ENCODE measurements around the gene DOCK10. TPM values are rescaled to one million over a fixed set of nuclear protein-coding genes. Genes with fewer than 3 reads are reported as not detected.

DOCK10 gene
- total RNA-seq, 1 donor from 2014 or later = 1.1 TPM

- Histone ChIP-seq H3K36me3 (ENCODE audit: control insufficient read depth, insufficient read depth, low read length) (no peaks in the 10 kb centered on the region), H3K4me3 (ENCODE audit: low read depth, low read length) (no peak overlapping the region), H3K27me3 (ENCODE audit: control insufficient read depth, insufficient read depth, low read length) (no peaks in the 10 kb centered on the region)
- peak; percentile 68 for FAIRE-seq
- TF ChIP-seq CTCF (IDR thresholded peaks at IDR 0.05; ENCODE audit: insufficient read depth, low read length, severe bottlenecking) = no peak
- DNase-seq (ENCODE audit: low read depth) = peak; percentile 93
Observed at GRCh38 chr2:224927646-224928173, 114.6 kb downstream of the DOCK10 start.

- H3K36me3 ChIP-seq (ENCODE audit: control insufficient read depth, insufficient read depth, low read length) = no peaks in the 10 kb centered on the region
- DNase-seq (ENCODE audit: low read depth) = peak; percentile 5
- peak; percentile 13 for FAIRE-seq
- H3K4me3 ChIP-seq (ENCODE audit: low read depth, low read length) = no peak overlapping the region
- H3K27me3 ChIP-seq (ENCODE audit: control insufficient read depth, insufficient read depth, low read length) = no peaks in the 10 kb centered on the region
- TF ChIP-seq CTCF (IDR thresholded peaks at IDR 0.05; ENCODE audit: insufficient read depth, low read length, severe bottlenecking) = no peak
Observed at GRCh38 chr2:224927011-224927410, 115.3 kb downstream of the DOCK10 start.

GRCh38 chr2:224925810-224926100, 116.5 kb downstream of the DOCK10 start:
- TF ChIP-seq CTCF (IDR thresholded peaks at IDR 0.05; ENCODE audit: insufficient read depth, low read length, severe bottlenecking) = no peak
- FAIRE-seq = no peak
- Histone ChIP-seq H3K27me3 (ENCODE audit: control insufficient read depth, insufficient read depth, low read length) (no peaks in the 10 kb centered on the region), H3K4me3 (ENCODE audit: low read depth, low read length) (no peak overlapping the region), H3K36me3 (ENCODE audit: control insufficient read depth, insufficient read depth, low read length) (no peaks in the 10 kb centered on the region)
- peak; percentile 54 for DNase-seq (ENCODE audit: low read depth)

- DNase-seq (ENCODE audit: low read depth) (no peak), FAIRE-seq (no peak)
- no peak for TF ChIP-seq CTCF (IDR thresholded peaks at IDR 0.05; ENCODE audit: insufficient read depth, low read length, severe bottlenecking)
- Histone ChIP-seq H3K36me3 (ENCODE audit: control insufficient read depth, insufficient read depth, low read length) (no peaks in the 10 kb centered on the region), H3K27me3 (ENCODE audit: control insufficient read depth, insufficient read depth, low read length) (no peaks in the 10 kb centered on the region), H3K4me3 (ENCODE audit: low read depth, low read length) (no peak overlapping the region)
Observed at GRCh38 chr2:224925061-224925809, 117.0 kb downstream of the DOCK10 start.

- DNase-seq (ENCODE audit: low read depth) (no peak), FAIRE-seq (no peak)
- no peak overlapping the region for H3K4me3 ChIP-seq (ENCODE audit: low read depth, low read length)
- no peaks in the 10 kb centered on the region for H3K36me3 ChIP-seq (ENCODE audit: control insufficient read depth, insufficient read depth, low read length)
- H3K27me3 ChIP-seq (ENCODE audit: control insufficient read depth, insufficient read depth, low read length) = no peaks in the 10 kb centered on the region
- TF ChIP-seq CTCF (IDR thresholded peaks at IDR 0.05; ENCODE audit: insufficient read depth, low read length, severe bottlenecking) = no peak
Observed at GRCh38 chr2:224924631-224925030, 117.6 kb downstream of the DOCK10 start.

All from bronchial epithelial cell (primary cell).